ENCODE measurements around the gene CD244.
"Not testable (repeated sequence)": the region's sequence is repeated elsewhere in the genome, so short reads cannot be mapped to it uniquely, and the experiment has no call there.

The CD244 gene

GRCh38 chr1:160789702-160790611, 72.7 kb downstream of the CD244 start:
- Histone ChIP-seq H3K36me3 (no peaks in the 10 kb centered on the region), H3K9me3 (ENCODE audit: severe bottlenecking) (peaks cover 8% of the 10 kb centered on the region), H3K27ac (no peak overlapping the region), H3K27me3 (ENCODE audit: insufficient read depth, low read depth, severe bottlenecking) (peaks cover 73% of the 10 kb centered on the region), H3K4me3 (ENCODE audit: low read depth, low read length) (no peak overlapping the region)
- no peak for DNase-seq
- TF ChIP-seq CTCF (IDR thresholded peaks at IDR 0.05; ENCODE audit: low read depth, low read length) = no peak

- Histone ChIP-seq H3K9me3 (ENCODE audit: severe bottlenecking) (peaks cover 8% of the 10 kb centered on the region), H3K27ac (no peak overlapping the region)
- TF ChIP-seq CTCF (IDR thresholded peaks at IDR 0.05; ENCODE audit: low read depth, low read length) = no peak
Measured at GRCh38 chr1:160789051-160789701, 73.5 kb downstream of the CD244 start.

GRCh38 chr1:160782988-160783765, 79.5 kb downstream of the CD244 start:
- H3K27ac ChIP-seq; H3K36me3 ChIP-seq; DNase-seq; H3K4me3 ChIP-seq (ENCODE audit: low read depth, low read length): not testable (repeated sequence)
- Histone ChIP-seq H3K9me3 (ENCODE audit: severe bottlenecking) (peaks cover 17% of the 10 kb centered on the region), H3K27me3 (ENCODE audit: insufficient read depth, low read depth, severe bottlenecking) (peaks cover 72% of the 10 kb centered on the region)

More at GRCh38 chr1:160789051-160789701, 73.5 kb downstream of the CD244 start:
- no peaks in the 10 kb centered on the region for H3K36me3 ChIP-seq
- peaks cover 70% of the 10 kb centered on the region for H3K27me3 ChIP-seq (ENCODE audit: insufficient read depth, low read depth, severe bottlenecking)
- no peak for DNase-seq
- no peak overlapping the region for H3K4me3 ChIP-seq (ENCODE audit: low read depth, low read length)

- Histone ChIP-seq H3K36me3 (no peaks in the 10 kb centered on the region), H3K27ac (no peak overlapping the region), H3K9me3 (ENCODE audit: severe bottlenecking) (peaks cover 15% of the 10 kb centered on the region), H3K4me3 (ENCODE audit: low read depth, low read length) (no peak overlapping the region), H3K27me3 (ENCODE audit: insufficient read depth, low read depth, severe bottlenecking) (peaks cover 81% of the 10 kb centered on the region)
- TF ChIP-seq CTCF (IDR thresholded peaks at IDR 0.05; ENCODE audit: low read depth, low read length) = no peak
- no peak for DNase-seq
Measured at GRCh38 chr1:160781914-160782689, 80.6 kb downstream of the CD244 start.

GRCh38 chr1:160781186-160781766, 81.4 kb downstream of the CD244 start:
- no peak for TF ChIP-seq CTCF (IDR thresholded peaks at IDR 0.05; ENCODE audit: low read depth, low read length)
- no peaks in the 10 kb centered on the region for H3K36me3 ChIP-seq
- no peak overlapping the region for H3K4me3 ChIP-seq (ENCODE audit: low read depth, low read length)
- no peak overlapping the region for H3K27ac ChIP-seq
- peaks cover 83% of the 10 kb centered on the region for H3K27me3 ChIP-seq (ENCODE audit: insufficient read depth, low read depth, severe bottlenecking)
- H3K9me3 ChIP-seq (ENCODE audit: severe bottlenecking) = peaks cover 12% of the 10 kb centered on the region
- DNase-seq = no peak
